DMS53 treated with DMSO at 0.1 percent for 48 hours (cell line): ENCODE measurements around the gene C16orf46.
A peak's percentile ranks its signal among the peaks of the same experiment; 100 is the strongest.

Experiments used
- DNase-seq: peaks from one replicate; lab custom pipeline; 2025; ENCODE audit not compliant: unreplicated experiment; lab: John Stamatoyannopoulos, UW

C16orf46 gene

DNA sequence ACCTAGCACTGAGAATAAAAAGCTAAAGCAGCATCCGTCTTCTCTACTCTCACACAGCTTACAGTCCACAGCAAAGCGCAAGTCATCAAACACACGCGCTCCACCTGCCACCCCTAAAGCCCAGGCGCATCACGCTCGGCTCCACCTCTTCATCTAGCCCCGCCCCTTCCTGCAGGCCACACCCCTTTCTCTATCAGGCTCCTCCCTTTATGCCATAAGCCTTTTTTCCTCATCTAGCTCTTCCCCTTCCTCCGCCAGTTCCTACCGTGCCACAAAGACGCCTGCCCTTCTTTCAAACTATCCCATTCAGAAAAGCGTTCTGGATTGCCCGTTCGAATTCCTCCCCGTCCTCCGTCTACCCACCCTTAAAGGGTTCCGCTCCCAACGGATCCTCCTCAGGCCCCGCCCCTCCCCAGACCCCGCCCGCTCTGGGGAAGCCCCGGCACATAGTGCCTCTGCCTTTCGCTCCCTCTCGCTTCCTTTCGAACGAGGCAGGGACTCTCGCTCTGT lies 417 bp downstream of the C16orf46 start:
- DNase-seq: peak; percentile 82

DNA sequence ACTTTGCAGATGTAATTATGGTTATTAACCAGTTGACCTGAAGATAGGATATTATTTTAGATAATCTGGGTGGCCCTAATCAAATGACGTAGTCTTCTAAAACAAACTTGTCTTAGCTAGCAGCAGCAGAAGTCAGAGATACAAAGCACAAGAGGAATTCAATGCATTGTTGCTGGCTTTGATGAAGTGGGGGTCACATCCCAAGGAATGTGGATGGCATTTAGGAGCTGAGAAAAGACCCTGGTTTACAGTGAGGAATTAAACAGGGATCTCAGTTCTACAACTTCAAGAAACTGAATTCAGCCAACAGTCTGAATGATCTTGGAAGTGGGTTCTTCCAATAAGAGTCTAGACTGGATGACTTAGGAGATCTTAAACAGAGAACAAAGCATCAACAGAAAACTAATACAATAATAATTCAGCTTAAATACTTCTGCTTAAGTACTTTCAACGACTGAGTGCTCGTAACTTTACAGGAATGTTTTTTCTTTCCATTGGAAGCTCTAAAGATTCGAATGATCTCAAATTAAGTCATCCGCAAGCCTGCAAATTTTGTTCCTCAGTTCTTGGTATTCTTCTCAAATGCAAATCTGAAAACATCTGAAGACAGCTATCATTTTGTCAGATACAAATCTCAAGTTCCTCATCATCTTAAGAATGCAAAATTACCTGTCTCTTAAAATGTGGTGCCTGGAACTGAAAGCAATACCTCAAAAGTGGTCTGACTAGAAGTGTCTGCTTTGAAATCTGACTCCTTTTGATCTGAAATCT lies 3.3 kb downstream of the C16orf46 start:
- no peak for DNase-seq

DNA sequence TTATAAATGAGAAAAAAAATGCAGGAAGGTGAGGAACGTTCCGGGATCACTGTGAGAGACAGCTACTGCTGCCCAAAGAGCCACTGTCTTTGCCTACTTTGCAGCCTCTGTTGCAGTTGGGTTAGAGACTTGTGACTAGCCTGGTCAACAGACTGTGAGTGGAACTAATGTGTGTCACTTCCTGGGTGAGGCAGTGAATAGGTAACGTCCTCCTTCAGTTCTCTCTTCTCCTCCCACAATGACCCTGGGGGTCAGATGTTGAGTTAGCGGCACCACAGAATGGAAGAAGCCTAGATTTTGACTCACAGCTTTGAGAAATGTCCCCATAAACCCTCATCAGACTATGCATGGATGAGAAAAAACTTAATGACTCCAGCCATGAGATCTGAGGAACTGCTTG lies 5.2 kb downstream of the C16orf46 start:
- no peak for DNase-seq

DNA sequence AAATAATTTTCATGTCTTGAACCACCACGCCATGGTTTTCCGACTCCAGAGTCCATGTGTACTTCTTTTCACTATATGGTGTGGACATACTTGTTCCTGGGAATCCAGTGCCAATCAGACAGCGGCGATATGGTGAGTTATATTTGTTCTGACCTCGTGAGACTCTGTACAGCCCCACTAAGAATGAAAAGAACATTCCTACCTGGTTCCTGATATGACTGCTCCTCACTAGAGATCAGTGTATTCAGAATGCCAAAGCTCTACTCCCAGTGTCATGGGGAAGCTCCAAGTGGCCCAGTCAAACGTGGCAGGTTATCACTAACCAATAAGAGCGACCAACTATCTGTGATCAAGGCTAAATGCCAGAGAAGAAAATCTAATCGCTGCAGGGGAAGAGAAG lies 6.1 kb downstream of the C16orf46 start:
- no peak for DNase-seq

DNA sequence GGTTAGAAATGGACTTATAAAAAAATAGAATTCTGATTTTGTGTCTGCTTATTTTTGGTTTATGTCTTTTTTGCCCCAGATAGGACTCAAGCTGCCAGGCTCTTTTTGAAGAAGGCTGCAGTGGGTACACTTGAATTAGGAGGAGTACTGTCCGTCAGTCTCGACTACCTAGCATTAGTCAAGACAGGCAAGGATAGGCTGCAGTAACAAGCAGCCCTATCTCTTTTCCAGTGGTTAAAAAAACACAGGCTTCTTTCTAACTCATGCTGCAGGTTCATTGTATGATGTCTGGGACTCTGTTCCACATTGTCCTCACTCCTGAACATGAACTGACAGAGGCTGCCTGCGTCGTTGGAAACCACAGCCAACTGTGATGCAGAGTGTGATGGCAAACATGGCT lies 8.0 kb downstream of the C16orf46 start:
- no peak for DNase-seq

DNA sequence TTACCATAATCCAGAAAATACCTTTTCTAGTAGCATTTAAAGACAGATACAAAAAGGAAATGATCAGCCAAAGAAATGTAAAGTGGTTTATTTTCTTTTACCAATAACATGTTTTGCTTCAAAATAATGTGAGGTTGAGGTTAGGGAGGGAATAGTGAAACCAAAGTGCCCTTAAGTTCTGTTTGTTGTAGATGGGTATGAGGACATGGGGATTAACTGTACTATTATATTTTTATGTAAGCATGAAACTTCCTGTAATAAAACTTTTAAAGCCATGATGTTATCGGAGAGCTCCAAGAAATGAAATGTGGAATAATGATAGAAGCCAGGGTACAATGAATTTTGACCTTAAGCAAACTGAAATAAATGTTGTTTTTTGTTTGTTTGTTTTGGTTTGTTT lies 9.9 kb downstream of the C16orf46 start:
- no peak for DNase-seq

DNA sequence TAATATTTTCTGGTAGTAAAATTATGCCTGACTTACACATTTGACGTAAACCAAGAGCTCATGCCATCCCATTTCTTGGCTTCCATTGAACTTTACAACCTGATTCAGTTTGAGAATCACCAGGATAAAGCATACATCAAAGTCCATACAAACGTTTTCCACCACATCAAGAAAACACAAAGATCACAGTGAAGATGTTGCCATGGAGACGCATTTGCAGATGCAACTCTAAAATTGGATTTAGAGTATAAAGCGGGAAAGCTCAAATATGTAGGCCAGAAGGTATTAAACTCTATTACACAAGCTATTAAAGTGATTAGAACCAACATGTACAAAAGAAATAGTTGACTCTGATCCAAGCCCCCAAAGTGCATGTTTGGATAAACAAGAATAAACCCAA lies 10.4 kb downstream of the C16orf46 start:
- DNase-seq: no peak

DNA sequence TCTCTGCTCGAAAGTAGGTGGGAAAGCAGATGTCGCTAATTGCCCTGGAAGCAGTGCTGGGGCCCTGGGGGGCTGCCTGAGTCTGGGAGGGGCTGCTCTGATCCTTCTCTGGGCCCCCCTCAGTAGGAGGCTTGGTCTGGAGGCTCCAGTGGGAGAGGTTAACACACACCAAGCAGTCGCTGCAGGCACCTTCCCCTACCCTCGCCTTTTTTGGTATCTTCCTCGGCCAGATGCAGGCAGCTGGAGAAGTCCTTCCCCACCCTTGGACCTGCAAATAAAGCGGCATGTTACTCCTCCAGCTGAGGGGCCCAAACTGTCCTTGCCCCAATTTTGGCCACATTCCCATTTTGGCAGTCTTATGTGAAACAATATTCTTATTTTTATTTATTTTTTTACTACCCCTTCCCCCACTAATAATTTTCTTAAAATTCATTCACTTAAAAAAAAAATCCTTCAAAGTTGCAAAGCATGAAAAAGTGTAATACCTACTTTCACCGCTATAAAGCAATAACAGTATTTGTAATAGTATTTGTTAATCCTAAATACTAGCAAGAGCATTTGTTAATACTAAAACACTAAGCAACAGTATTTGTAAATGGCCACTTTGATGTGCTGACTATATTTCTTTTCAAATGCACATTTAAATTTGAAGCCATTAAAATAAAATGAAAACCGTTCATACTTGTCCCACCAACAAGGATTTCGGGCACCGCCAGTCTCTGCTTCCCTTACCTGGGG lies 15.0 kb downstream of the C16orf46 start:
- DNase-seq: no peak

DNA sequence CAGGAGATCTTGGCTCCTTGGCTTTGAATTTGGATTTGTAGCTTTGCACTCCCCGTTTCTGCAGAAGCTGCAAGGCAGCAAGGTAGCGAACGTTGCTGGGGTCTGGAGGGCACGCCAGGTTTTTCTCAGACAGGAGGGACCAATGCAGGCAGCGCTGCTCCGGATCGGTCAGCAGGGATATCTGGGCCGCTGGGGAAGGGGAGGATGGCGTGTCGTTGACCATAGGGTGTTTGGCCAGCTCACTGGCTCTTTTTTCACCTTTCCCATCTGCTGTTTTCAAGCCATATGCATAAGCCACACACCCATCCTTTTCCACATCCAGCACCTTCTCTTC lies 15.8 kb downstream of the C16orf46 start:
- no peak for DNase-seq

DNA sequence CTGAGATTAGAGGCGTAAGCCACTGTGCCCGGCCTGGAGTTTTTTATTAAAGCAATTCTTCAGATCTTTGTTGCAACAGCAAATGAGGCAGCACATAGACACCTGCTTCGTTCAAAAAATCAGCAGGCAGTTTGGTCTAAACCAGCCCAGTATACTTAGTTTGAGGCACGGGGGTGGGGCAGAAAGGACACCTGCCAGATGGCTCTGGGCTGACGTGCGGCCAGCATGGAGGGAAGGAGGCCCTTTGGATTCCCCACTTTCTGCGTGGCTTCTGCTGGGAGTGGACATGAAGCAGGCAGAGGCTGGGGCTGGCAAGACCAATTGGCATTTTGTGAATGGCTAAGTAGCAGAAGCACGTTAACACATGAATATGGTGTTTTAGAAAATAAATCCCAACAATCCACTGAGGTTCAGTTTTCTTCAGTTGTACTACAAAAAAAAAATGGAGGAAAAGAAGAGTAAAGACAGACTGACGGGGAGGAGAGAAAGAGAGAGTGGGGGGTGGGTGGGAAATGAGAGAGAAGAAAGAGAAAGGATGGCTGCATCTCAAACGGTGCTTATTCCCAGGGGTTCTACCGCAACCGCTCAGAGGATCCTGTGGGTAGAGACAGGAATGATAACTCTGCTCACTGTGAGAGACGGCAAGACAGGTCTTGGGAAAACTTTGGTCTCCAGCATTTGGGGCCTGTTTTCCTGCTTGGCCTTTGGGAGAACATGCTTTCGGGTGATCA lies 16.3 kb downstream of the C16orf46 start:
- no peak for DNase-seq

DNA sequence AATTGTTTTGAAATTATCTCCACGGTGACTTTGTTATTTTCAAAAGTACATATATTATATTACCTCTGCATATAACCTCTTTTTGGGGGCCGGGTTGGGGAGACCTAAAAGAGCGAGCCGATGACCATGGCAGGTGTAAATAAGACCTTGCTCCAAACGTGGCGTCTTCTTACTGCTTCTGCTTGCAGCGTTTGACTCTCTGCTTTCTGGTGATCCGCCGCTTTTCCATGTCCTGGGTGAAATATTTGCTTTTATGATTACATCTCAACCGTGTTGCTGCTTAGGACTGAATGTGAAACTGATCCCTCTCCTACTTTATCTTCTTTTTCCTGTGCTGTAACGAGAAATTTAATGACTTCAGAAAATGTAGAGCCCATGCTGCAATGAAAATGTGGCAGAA lies 23.3 kb downstream of the C16orf46 start:
- no peak for DNase-seq

DNA sequence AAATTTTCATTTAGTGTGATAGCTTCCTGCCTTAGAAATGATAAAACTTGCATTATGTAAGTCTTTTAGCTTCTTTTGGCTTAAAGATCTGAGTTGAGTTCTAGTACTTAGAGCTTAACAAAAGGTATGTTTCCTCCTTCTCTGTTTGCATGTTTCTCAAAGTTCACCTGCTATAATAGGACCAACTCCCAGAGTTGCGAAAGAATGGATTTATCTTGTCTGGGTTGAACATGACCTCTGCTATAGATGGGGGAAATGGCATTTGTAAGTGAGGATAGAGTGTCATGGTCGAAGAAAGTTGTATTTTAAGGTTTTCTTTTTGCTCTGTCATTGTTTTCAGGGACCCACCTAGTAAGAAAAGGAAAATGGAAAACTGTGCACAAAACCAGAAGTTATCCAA lies 34.2 kb downstream of the C16orf46 start:
- no peak for DNase-seq

DNA sequence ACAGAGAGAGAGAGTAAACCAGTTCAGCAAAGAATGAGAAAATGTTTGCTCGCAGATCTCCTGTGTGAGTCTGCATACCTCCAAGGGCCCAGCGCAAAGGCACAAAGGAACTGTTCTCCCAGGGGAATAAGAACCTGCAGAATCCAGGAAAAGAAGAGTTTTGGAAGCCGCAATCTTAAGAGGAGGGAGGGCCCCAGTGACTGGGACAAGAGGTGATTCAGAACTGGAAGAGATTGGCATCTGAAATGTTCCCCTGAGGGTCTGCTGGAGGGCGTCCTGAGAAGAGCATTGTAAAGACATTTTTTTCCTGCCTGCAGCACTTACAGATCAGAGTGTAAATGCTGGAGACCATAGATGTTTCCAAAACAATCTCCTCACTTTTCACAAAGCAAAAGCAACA lies 35.3 kb downstream of the C16orf46 start:
- no peak for DNase-seq

DNA sequence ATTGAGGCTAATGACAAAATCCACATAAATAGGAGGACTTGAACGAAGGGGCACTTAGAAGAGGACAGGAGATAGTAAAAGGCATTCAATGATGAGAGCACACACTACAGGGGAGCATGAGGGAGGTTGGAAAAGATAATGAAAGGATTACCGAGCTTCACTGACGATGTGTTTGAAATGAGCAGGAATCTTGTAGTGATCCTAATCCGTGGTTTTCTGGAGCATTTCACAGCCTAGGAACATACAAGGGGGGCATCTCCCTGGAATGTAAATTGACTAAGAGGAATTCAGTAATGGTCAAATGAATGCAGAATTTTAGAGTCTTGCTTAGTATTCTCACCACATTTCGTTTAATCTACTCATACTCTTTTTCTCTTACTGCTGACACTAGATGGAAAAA lies 36.2 kb downstream of the C16orf46 start:
- no peak for DNase-seq

DNA sequence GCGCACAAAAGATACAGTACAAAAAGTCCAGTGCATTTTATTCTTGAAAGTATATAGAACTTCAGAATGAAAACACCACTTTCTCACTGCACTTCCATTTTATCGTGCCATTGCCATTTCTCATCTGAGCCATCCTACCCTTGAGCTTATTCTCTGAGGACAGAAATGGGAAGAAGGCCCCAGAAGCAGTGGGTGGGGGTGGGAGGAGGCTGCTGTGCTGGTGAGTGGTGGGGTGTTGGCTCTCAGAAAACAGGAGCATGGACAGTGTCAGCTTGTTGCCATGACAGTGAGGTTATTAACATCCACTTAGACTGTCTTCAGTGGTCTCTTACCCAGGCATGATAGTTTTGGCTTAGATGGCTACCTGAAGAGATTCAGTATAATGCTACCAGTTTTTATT lies 36.9 kb downstream of the C16orf46 start:
- no peak for DNase-seq

DNA sequence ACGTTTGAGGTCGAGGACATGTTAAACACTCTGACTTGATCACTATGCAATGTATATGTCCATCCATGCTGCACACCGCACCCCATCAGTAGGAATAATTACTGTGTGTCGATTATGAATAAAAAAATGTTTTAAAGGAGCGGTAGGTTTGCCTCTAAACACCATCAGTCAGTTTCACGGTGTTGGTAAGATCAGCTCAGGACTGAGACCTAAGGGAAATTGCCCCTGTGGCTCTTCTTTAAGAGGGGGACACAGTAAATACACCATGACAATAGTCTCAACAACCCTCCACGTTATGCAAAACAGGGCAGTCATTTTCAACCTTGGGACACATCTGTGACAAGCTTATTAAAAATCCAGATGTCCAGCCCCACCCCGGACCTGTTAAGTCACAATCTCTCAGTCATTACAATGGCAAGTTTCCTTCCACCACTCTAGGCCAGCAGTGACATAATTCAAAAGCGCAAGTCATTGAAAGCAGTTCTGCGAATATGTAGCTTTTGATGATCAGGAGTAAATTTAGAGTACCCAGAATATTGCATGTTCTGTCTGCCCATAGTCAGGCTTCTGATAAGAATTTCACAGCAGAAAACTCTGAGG lies 40.2 kb downstream of the C16orf46 start:
- DNase-seq: no peak

DNA sequence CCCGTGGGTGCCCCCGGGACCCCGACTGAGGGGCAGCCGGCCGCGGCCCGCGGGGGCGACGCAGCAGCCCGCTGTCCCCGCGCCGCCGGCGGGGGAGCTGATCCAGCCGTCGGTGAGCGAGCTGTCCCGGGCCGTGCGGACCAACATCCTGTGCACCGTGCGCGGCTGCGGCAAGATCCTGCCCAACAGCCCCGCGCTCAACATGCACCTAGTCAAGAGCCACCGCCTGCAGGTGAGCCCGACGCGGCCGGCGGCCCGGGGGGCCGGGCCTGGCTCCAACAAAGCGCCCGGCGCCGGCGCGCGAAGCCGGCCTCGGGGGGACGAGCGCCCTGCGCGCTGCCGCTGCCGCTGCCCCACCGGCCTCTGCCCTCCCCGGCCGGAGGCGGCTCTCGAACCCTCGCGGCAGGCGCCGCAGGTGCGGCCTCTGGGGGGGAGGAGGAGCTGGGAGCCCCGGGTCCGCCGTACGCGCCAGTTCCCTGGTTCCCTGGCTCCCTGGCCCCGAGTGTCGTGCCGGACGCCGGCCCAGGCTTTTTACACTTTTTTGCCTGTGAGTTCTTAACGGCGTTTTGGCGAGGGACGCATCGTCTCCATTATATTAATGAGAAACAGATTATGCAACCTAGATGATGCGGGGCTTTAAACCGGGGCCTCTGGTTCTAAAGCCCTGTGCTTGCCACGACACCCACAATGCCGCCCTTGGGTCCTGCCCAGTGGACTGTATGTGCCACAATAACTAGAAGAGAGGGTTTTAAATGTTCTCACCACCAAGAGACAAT lies 40.9 kb downstream of the C16orf46 start:
- no peak for DNase-seq

DNA sequence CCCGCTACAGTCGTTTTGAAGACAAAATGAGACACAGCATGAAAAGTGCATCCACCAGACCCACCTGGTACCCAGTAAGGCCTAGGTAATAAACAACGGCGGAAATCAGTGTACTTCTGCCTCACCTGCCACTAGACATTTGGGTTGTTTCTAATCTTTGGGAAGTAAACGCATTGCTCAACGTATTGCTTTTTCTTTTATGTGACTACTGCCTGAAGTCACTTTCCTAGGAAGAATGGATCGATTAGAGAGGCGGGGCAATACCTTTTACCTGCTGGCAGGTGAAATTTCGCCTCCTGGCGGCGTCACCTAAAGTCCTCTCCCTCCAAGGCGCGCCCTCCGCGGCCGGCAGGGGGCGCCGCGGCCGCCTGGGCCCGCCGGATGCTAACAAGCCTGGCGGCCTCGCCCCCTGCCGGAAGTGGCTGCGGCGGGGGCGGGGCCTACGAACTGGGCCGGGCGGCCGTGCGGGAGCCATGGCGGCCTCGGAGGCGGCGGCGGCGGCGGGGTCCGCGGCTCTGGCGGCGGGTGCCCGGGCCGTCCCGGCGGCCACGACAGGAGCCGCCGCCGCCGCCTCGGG lies 41.6 kb downstream of the C16orf46 start, which contains the start of gene ATMIN:
ATMIN (plus strand) TSS at position 445 of the 577 bp plus-strand sequence; CDS start at position 474, 29 bp downstream.
- peak; percentile 65 for DNase-seq

DNA sequence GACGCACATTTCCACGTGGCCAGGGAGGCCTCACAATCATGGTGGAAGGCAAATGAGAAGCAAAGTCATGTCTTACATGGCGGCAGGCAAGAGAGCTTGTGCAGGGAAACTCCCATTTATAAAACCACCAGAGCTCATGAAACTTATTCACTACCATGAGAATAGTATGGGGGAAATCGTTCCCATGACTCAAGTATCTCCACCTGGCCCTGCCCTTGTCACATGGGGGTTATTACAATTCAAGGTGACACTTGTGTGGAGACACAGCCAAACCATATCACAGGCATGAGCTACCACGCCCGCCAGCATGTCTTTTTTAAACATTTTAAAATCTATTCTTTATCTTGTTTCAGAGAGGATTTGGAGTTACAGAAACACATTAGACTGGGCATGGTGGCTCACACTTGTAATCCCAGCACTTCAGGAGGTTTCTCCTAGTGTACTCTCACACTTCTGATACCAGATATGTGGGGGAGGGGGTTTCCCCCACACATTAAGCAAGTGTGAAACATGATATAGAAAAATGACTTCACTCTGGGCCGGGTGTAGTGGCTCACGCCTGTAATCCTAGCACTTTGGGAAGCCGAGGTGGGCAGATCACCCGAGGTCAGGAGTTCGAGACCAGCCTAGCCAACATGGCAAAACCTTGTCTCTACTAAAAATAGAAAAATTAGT lies 47.0 kb downstream of the C16orf46 start:
- DNase-seq: no peak

DNA sequence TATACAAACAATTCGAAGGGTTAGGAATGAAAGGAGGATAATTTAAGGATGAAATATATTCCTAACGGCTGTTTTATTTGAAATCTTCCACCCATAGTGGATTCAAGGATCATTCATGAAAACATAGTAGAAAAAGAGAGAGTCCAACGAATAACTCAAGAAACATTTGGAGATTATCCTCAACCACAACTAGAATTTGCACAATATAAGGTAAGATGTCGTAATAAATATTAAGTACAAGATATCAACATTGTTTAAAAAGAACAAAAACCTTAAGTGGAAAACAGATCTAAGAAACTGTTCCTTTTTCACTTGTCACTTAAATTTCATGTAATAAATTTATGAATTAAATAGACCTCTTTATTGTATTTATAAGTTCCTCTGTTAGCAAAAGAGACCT lies 50.6 kb downstream of the C16orf46 start:
- DNase-seq: no peak
